ENCODE data around the gene PUM2. TPM values are rescaled to one million over a fixed set of nuclear protein-coding genes. Genes with fewer than 3 reads are reported as not detected.
"Not testable (repeated sequence)": the region's sequence is repeated elsewhere in the genome, so short reads cannot be mapped to it uniquely, and the experiment has no call there.

Gene PUM2
- polyA plus RNA-seq, 3 donors, result 109 to 113 (median 112) TPM

GRCh38 chr2:20294231-20294630 is 56.4 kb downstream of the PUM2 start:
- DNase-seq (ENCODE audit: low read depth in 3 of 3, low spot score in 2 of 3), result no peak

- no peak for DNase-seq (ENCODE audit: low read depth in 3 of 3, low spot score in 2 of 3)
These were observed 57.7 kb downstream of the PUM2 start for GRCh38 chr2:20292984-20293383.

GRCh38 chr2:20291846-20292408 is 58.7 kb downstream of the PUM2 start:
- DNase-seq (ENCODE audit: low read depth in 3 of 3, low spot score in 2 of 3), result no peak

GRCh38 chr2:20291106-20291564 is 59.5 kb downstream of the PUM2 start:
- DNase-seq (ENCODE audit: low read depth in 3 of 3, low spot score in 2 of 3), result peak; percentile 41 to 67 (median 41)

- no peak for DNase-seq (ENCODE audit: low read depth in 3 of 3, low spot score in 2 of 3)
These were observed 61.9 kb downstream of the PUM2 start for GRCh38 chr2:20288642-20289340.

GRCh38 chr2:20282916-20283592 is 67.6 kb downstream of the PUM2 start:
- DNase-seq (ENCODE audit: low read depth in 3 of 3, low spot score in 2 of 3), result peak; percentile 35 to 53 (median 44)

GRCh38 chr2:20281876-20282275 is 68.8 kb downstream of the PUM2 start:
- no peak for DNase-seq (ENCODE audit: low read depth in 3 of 3, low spot score in 2 of 3)

- DNase-seq (ENCODE audit: low read depth in 3 of 3, low spot score in 2 of 3), result no peak
These were observed 77.6 kb downstream of the PUM2 start for GRCh38 chr2:20273042-20273441.

- not testable (repeated sequence) for DNase-seq (ENCODE audit: low read depth in 3 of 3, low spot score in 2 of 3)
These were observed 82.3 kb downstream of the PUM2 start for GRCh38 chr2:20268317-20268716.

- DNase-seq (ENCODE audit: low read depth in 3 of 3, low spot score in 2 of 3), result no peak
These were observed 83.1 kb downstream of the PUM2 start for GRCh38 chr2:20267529-20267928.

GRCh38 chr2:20264629-20265028 is 86.0 kb downstream of the PUM2 start:
- no peak for DNase-seq (ENCODE audit: low read depth in 3 of 3, low spot score in 2 of 3)

GRCh38 chr2:20257411-20257810 is 93.2 kb downstream of the PUM2 start:
- DNase-seq (ENCODE audit: low read depth in 3 of 3, low spot score in 2 of 3), result no peak

GRCh38 chr2:20254731-20255130 is 95.9 kb downstream of the PUM2 start:
- no peak for DNase-seq (ENCODE audit: low read depth in 3 of 3, low spot score in 2 of 3)

- DNase-seq (ENCODE audit: low read depth in 3 of 3, low spot score in 2 of 3), result no peak
These were observed 100.2 kb downstream of the PUM2 start for GRCh38 chr2:20250436-20250835.

GRCh38 chr2:20249170-20249569 is 101.5 kb downstream of the PUM2 start:
- no peak for DNase-seq (ENCODE audit: low read depth in 3 of 3, low spot score in 2 of 3)

- no peak for DNase-seq (ENCODE audit: low read depth in 3 of 3, low spot score in 2 of 3)
These were observed 103.6 kb downstream of the PUM2 start for GRCh38 chr2:20247084-20247483.

GRCh38 chr2:20243637-20244036 is 107.0 kb downstream of the PUM2 start:
- not testable (repeated sequence) for DNase-seq (ENCODE audit: low read depth in 3 of 3, low spot score in 2 of 3)

GRCh38 chr2:20242727-20243377 is 107.8 kb downstream of the PUM2 start:
- DNase-seq (ENCODE audit: low read depth in 3 of 3, low spot score in 2 of 3), result no peak

- no peak for DNase-seq (ENCODE audit: low read depth in 3 of 3, low spot score in 2 of 3)
These were observed 108.5 kb downstream of the PUM2 start for GRCh38 chr2:20241973-20242726.

GRCh38 chr2:20240291-20240690 is 110.4 kb downstream of the PUM2 start:
- DNase-seq (ENCODE audit: low read depth in 3 of 3, low spot score in 2 of 3), result not testable (repeated sequence)

GRCh38 chr2:20236496-20236895 is 114.1 kb downstream of the PUM2 start:
- no peak for DNase-seq (ENCODE audit: low read depth in 3 of 3, low spot score in 2 of 3)

Data from right renal cortex interstitium (tissue), 3 donors.